A549 (cell line): ENCODE data around the gene SRL.

Experiments
- EP300 ChIP-seq, 2 experiments: fragments of >200 bp; sonication (Bioruptor Twin); formaldehyde crosslinking; IDR thresholded peaks; 2 replicates in 1 of 2; 3 replicates in 1 of 2; pipeline ENCODE4 v1.6.1; 2016 to 2017
- RFX5 ChIP-seq: fragments of 450-650 bp; IDR thresholded peaks from 2 replicates; pipeline ENCODE4 v1.7.1; 2014; ENCODE audit warnings: antibody characterized with exemption, mild to moderate bottlenecking, moderate library complexity
- SMC3 ChIP-seq: fragments of >200 bp; sonication (Bioruptor Twin); formaldehyde crosslinking; IDR thresholded peaks from 3 replicates; pipeline ENCODE4 v1.6.1; 2018; ENCODE audit warnings: inconsistent platforms

GRCh38 chr16:4233431-4233830 is 8.4 kb downstream of the SRL start:
- TF ChIP-seq RFX5 (no peak), EP300 (IDR thresholded peaks at IDR 0.05) (no peak), SMC3 (no peak)
